B cell (primary cell): ENCODE data around the gene SUSD2. TPM values are rescaled to one million over a fixed set of nuclear protein-coding genes. Genes with fewer than 3 reads are reported as not detected.

Source experiments
- ATAC-seq: fragments of 200-7000 bp; cut with Tn5 transposase; one replicate; pipeline ENCODE4 v1.10.0; 2021; ENCODE audit warnings: low read depth, mild to moderate bottlenecking, moderate number of reproducible peaks, moderate library complexity
- CTCF ChIA-PET: fragments of 350-600 bp; sonication (Branson Sonifier 250); formaldehyde crosslinking; loops from one replicate; lab custom pipeline; 2021; ENCODE audit warnings: antibody characterized with exemption, inconsistent platforms; lab: Charles Lee
- POLR2A ChIA-PET: fragments of 350-600 bp; sonication (Branson Sonifier 250); formaldehyde crosslinking; loops from one replicate; lab custom pipeline; 2021; ENCODE audit warnings: antibody characterized with exemption; lab: Charles Lee
- DNase-seq: peaks from one replicate; pipeline ENCODE4 v3.0.0; 2013
- H2AFZ ChIP-seq: 2 replicates; pipeline ENCODE4 v1.6.1; 2012; ENCODE audit warnings: mild to moderate bottlenecking, low read depth, low read length; ENCODE audit not compliant: insufficient read depth, poor library complexity, severe bottlenecking
- H3K27ac ChIP-seq, 2 donors: 1 replicate in 1 of 2; 2 replicates in 1 of 2; pipeline ENCODE4 v1.5.1; 2012 to 2013; ENCODE audit warnings: low read length in 2 of 2, mild to moderate bottlenecking in 2 of 2, moderate library complexity in 1 of 2
- H3K27me3 ChIP-seq, 4 experiments: fragments of 200-600 bp in 1 of 4; sonication (generic) in 1 of 4; replicated peaks in 1 of 4; 1 replicate in 2 of 4; 2 replicates in 2 of 4; pipeline versions ENCODE4 v1.6.1 to v1.7.0; 2013 to 2016; ENCODE audit warnings: low read length in 3 of 4, mild to moderate bottlenecking in 2 of 4, mixed read lengths in 1 of 4, moderate library complexity in 1 of 4; ENCODE audit not compliant: insufficient read depth in 4 of 4, control insufficient read depth in 3 of 4; ENCODE audit errors: control extremely low read depth in 1 of 4
- H3K36me3 ChIP-seq, 2 experiments: replicated peaks in 1 of 2; 1 replicate in 1 of 2; 2 replicates in 1 of 2; pipeline versions ENCODE4 v1.6.1 to v1.7.1; 2013; ENCODE audit warnings: low read length in 1 of 2; ENCODE audit not compliant: insufficient read depth in 2 of 2, control insufficient read depth in 1 of 2; ENCODE audit errors: control extremely low read depth in 1 of 2, extremely low read depth in 1 of 2
- H3K4me1 ChIP-seq, 2 donors: fragments of 200-600 bp in 1 of 2; sonication (generic) in 1 of 2; 1 replicate in 1 of 2; 2 replicates in 1 of 2; pipeline versions ENCODE4 v1.5.1 to v1.6.1; 2013 to 2017; ENCODE audit warnings: low read length in 2 of 2; ENCODE audit not compliant: control insufficient read depth in 2 of 2, insufficient read depth in 2 of 2
- H3K4me2 ChIP-seq: replicated peaks from 2 replicates; pipeline ENCODE3; 2012; ENCODE audit warnings: mild to moderate bottlenecking, low read depth, low read length; ENCODE audit not compliant: poor library complexity, severe bottlenecking
- H3K4me3 ChIP-seq, 5 experiments: fragments of 200-600 bp in 1 of 5; sonication (generic) in 1 of 5; 1 replicate in 3 of 5; 2 replicates in 2 of 5; pipeline versions ENCODE4 v1.5.1 to v1.7.0; 2011 to 2016; ENCODE audit warnings: low read length in 4 of 5, mild to moderate bottlenecking in 4 of 5, low read depth in 2 of 5, control low read depth in 1 of 5, moderate library complexity in 1 of 5; ENCODE audit not compliant: insufficient read depth in 1 of 5; ENCODE audit errors: control extremely low read depth in 1 of 5, extremely low read depth in 1 of 5
- H3K79me2 ChIP-seq: fragments of 200-600 bp; sonication (generic); one replicate; pipeline ENCODE4 v1.6.0; 2016; ENCODE audit warnings: low read length; ENCODE audit not compliant: control insufficient read depth, insufficient read depth
- H3K9ac ChIP-seq: fragments of 200-600 bp; sonication (generic); 2 replicates; pipeline ENCODE4 v1.6.1; 2017; ENCODE audit warnings: mild to moderate bottlenecking, low read length, moderate library complexity
- H3K9me3 ChIP-seq, 3 donors: one replicate each; pipeline versions ENCODE4 v1.6.1 to v1.7.1; 2013; ENCODE audit warnings: low read length in 2 of 3; ENCODE audit not compliant: control insufficient read depth in 2 of 3, insufficient read depth in 1 of 3; ENCODE audit errors: control extremely low read depth in 1 of 3
- H4K20me1 ChIP-seq: 2 replicates; pipeline ENCODE4 v1.6.0; 2012; ENCODE audit warnings: mild to moderate bottlenecking, low read length; ENCODE audit not compliant: insufficient read depth, control insufficient read depth, poor library complexity, severe bottlenecking
- H3K27ac Mint-ChIP-seq: one replicate; pipeline ENCODE4 v1.8.0; 2021; ENCODE audit warnings: mixed read lengths
- H3K27me3 Mint-ChIP-seq: one replicate; pipeline ENCODE4 v1.8.0; 2021; ENCODE audit warnings: mixed read lengths
- H3K4me1 Mint-ChIP-seq: one replicate; pipeline ENCODE4 v1.8.0; 2021; ENCODE audit warnings: mixed read lengths
- H3K4me3 Mint-ChIP-seq: one replicate; pipeline ENCODE4 v1.8.0; 2021; ENCODE audit warnings: mixed read lengths
- H3K9me3 Mint-ChIP-seq: one replicate; pipeline ENCODE4 v1.8.0; 2022; ENCODE audit warnings: mixed read lengths; ENCODE audit not compliant: insufficient read depth
- EZH2 ChIP-seq: IDR thresholded peaks from 2 replicates; pipeline ENCODE4 v1.6.1; 2012; ENCODE audit warnings: borderline replicate concordance, low read depth, mild to moderate bottlenecking, moderate library complexity, low read length; ENCODE audit not compliant: insufficient read depth, poor library complexity, severe bottlenecking
- WGBS: methylation state at CpG from one replicate; pipeline ENCODE4 v1.1.5; 2013; ENCODE audit warnings: missing lambda C conversion rate; ENCODE audit not compliant: insufficient coverage; 5-methylcytosine and 5-hydroxymethylcytosine counted together
- intact Hi-C: fragments of 100-400 bp; cut with micrococcal nuclease; formaldehyde crosslinking; loops from one replicate; pipeline ENCODE4 v1.10.0; 2022
- polyA plus RNA-seq: library from polyadenylated mRNA; depleted of rRNA; stranded (reverse); fragments of >200 nt; gene quantifications from 2 replicates; pipeline ENCODE4 v1.2.3, GENCODE V29; 2012
- total RNA-seq, 2 donors: library from RNA; stranded (reverse); fragments of 120-200 nt in 1 of 2; gene quantifications; 1 replicate in 1 of 2; 2 replicates in 1 of 2; pipeline versions ENCODE4 v1.2.3 to v1.2.4, GENCODE V29; 2013 to 2022
- TF ChIP-seq, protein P1 (sequence below): fragments of 200-600 bp; IDR thresholded peaks from one replicate; pipeline ENCODE4 v1.8.0; 2022; ENCODE audit warnings: antibody characterized with exemption, mild to moderate bottlenecking

Gene SUSD2
- total and polyA plus RNA-seq, 2 donors (not counting 1 experiment from before 2014, with no cell fraction given): 0.30 to 0.48 TPM

DNA sequence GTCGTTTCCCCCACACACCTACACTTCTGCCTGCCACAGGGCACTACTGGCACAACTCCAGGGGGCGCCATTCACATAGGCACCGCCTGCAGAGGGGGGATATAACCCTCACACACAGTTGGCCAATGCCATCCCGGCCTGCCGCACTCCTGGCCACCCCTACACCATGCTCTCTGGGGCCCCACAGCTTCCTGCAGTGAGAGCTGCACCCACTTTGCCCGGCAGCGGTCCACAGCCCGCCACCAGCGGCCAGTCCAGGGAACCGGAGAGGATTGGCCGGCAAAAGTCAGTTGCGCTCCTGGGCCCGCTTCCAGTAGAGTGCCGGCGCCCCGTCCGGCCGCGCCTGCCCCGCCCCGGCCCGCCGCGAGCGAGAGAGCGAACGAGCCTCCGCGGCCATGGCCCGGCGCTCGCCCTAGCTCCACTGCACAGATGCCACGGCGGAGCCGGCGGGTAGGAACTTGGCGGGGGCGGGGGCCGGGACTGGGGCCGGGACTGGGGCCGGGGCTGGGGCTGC is 25.6 kb upstream of the SUSD2 start:
- intact Hi-C loops: loop anchor here (2.0 kb wide), 1 partner anchor 317 kb away; the partner anchor contains the start of gene DERL3
- Mint-ChIP-seq H3K4me3 (peak overlapping the region; percentile 96), H3K9me3 (no peaks in the 10 kb centered on the region), H3K27ac (peak overlapping the region; percentile 91), H3K4me1 (peaks cover 61% of the 10 kb centered on the region), H3K27me3 (no peaks in the 10 kb centered on the region)
- Histone ChIP-seq H2AFZ (peak overlapping the region; percentile 81), H3K4me3 (peak overlapping the region in 4 of 5 experiments; percentile 78 to 99 (median 94)), H3K4me2 (peak overlapping the region; percentile 98), H4K20me1 (peaks cover 28% of the 10 kb centered on the region), H3K27me3 (no peaks in the 10 kb centered on the region), H3K4me1 (peaks cover 54 to 66% of the 10 kb centered on the region in 2 donors), H3K9me3 (no peaks in the 10 kb centered on the region), H3K27ac (peak overlapping the region; percentile 38 to 68), H3K79me2 (peaks cover 31% of the 10 kb centered on the region), H3K9ac (peak overlapping the region; percentile 95), H3K36me3 (peaks cover 0 to 26% of the 10 kb centered on the region in 2 experiments)
- peak; percentile 73 for DNase-seq
- ChIA-PET POLR2A (interaction anchor here (0.6 to 1.9 kb wide), 7 partner anchors 19 to 401 kb away, joined by 3 to 6 read pairs (median 4); partner anchors contain the start of genes CABIN1 and MIF), CTCF (interaction anchor here (0.7 to 7.7 kb wide), 18 partner anchors 9 to 399 kb away, joined by 3 to 77 read pairs (median 6); partner anchors contain the start of genes CABIN1 and GUCD1)
- 1% methylated on average over 39 of the region's 41 CpGs for WGBS
- peak; percentile 39 for ATAC-seq
- TF ChIP-seq EZH2: no peak
- TF ChIP-seq, protein P1, sequence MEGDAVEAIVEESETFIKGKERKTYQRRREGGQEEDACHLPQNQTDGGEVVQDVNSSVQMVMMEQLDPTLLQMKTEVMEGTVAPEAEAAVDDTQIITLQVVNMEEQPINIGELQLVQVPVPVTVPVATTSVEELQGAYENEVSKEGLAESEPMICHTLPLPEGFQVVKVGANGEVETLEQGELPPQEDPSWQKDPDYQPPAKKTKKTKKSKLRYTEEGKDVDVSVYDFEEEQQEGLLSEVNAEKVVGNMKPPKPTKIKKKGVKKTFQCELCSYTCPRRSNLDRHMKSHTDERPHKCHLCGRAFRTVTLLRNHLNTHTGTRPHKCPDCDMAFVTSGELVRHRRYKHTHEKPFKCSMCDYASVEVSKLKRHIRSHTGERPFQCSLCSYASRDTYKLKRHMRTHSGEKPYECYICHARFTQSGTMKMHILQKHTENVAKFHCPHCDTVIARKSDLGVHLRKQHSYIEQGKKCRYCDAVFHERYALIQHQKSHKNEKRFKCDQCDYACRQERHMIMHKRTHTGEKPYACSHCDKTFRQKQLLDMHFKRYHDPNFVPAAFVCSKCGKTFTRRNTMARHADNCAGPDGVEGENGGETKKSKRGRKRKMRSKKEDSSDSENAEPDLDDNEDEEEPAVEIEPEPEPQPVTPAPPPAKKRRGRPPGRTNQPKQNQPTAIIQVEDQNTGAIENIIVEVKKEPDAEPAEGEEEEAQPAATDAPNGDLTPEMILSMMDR: peak; percentile 33
